Measurements from ENCODE around the gene GIMAP1. TPM values are rescaled to one million over a fixed set of nuclear protein-coding genes. Genes with fewer than 3 reads are reported as not detected.

Gene GIMAP1
- polyA plus RNA-seq, 3 donors, result 2.1 to 2.3 (median 2.3) TPM

Other genes starting within 250 kb of the GIMAP1 start
- gene GIMAP7, start 201.7 kb upstream of the GIMAP1 start, polyA plus RNA-seq (ENCODE audit: insufficient read length in 3 of 3), result 10 to 100 TPM; 10.3 to 15.7 (median 14.3) TPM
- gene GIMAP4, start 149.2 kb upstream of the GIMAP1 start, polyA plus RNA-seq (ENCODE audit: insufficient read length in 3 of 3), result 10 to 100 TPM; 21.2 to 27.5 (median 23.4) TPM
- gene GIMAP6, start 84.2 kb upstream of the GIMAP1 start, polyA plus RNA-seq (ENCODE audit: insufficient read length in 3 of 3), result 10 to 100 TPM; 13.0 to 16.3 (median 14.6) TPM
- 1 to 10 TPM; 6.4 to 7.9 (median 6.9) TPM for gene GIMAP2, start 30.9 kb upstream of the GIMAP1 start, polyA plus RNA-seq (ENCODE audit: insufficient read length in 3 of 3)
- gene GIMAP5, start 20.8 kb downstream of the GIMAP1 start, polyA plus RNA-seq (ENCODE audit: insufficient read length in 3 of 3), result 1 to 10 TPM; 3.2 to 5.9 (median 5.5) TPM
- 10 to 100 TPM; 76.2 to 83.6 (median 79.8) TPM for gene TMEM176B, start 83.8 kb downstream of the GIMAP1 start, polyA plus RNA-seq (ENCODE audit: insufficient read length in 3 of 3)
- 10 to 100 TPM; 76.3 to 96.6 (median 84.6) TPM for gene TMEM176A, start 84.2 kb downstream of the GIMAP1 start, polyA plus RNA-seq (ENCODE audit: insufficient read length in 3 of 3)
- 10 to 100 TPM; 44.4 to 63.1 (median 51.1) TPM for gene AOC1, start 135.9 kb downstream of the GIMAP1 start, polyA plus RNA-seq (ENCODE audit: insufficient read length in 3 of 3)